ENCODE measurements around the gene ZNF30.
A peak's percentile ranks its signal among the peaks of the same experiment; 100 is the strongest.
"Not testable (repeated sequence)": the region's sequence is repeated elsewhere in the genome, so short reads cannot be mapped to it uniquely, and the experiment has no call there.

The ZNF30 gene

DNA sequence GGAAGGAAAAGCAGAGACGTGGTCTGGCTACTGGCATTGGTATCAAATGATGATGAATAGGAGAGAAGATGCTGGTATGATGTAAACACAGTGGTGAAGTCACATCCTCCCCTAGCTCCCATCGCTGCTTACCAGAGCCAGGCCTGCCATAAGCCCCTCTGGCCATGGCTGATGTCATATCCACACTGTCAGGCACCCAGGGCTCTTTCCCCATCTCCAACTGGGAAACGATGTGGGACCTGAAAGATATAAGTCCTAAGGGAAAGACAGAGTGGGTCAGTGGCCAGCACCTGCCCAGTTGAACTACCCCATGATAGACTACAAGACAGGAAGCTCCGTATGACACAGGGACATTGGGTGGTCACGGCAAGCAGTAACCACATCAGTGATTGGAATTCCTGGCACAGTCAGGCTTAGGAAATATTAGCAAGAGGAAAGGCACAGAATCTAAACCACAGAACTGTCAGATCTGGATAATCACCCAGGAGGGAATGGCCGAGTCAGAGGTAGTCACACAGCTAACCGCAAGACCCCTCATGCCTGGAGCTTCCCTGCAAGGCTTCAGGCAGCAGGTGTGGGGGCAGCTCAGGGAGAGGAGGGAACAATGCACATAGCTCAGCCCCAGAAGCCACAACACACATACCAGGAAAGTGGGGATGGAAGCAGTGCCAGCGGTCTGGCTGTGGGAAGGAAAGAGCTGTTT is 33.6 kb downstream of the ZNF30 start:
- DNase-seq, result peak; percentile 74

DNA sequence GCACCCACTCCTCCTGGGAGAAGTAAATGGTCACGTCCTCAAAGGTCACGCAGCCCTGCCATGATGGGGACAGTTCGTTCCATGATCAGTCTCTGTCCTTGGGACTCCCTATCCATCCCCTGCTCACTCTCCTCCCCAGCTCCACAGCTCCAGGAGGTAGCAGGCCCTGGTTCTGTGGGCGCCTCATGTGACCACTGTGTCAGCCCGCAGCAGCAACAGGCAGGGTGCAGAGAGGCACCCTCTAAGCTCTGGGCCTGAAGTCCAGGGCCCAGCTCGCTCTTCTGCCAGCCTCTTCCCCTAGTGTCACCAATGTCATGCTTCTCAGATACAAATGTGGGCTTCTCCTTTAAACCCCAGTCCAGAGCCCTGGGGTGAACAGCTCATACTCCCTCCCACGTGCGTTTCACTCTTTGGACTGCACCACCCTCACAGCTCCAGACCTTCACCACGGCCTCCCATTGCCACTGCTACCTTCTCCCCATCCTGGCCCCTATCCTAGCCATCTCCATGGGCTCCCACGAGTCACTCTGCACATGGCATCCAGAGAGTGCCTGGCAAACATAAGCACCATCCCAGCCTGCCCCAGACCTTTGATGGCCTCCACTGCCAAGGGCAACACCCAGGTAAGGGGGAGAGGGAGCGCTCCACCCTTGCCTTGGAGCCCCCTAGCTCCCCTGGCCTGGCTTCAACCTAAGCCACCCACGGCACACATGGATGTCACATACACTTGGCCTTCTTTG is 34.4 kb downstream of the ZNF30 start:
- no peak for DNase-seq

DNA sequence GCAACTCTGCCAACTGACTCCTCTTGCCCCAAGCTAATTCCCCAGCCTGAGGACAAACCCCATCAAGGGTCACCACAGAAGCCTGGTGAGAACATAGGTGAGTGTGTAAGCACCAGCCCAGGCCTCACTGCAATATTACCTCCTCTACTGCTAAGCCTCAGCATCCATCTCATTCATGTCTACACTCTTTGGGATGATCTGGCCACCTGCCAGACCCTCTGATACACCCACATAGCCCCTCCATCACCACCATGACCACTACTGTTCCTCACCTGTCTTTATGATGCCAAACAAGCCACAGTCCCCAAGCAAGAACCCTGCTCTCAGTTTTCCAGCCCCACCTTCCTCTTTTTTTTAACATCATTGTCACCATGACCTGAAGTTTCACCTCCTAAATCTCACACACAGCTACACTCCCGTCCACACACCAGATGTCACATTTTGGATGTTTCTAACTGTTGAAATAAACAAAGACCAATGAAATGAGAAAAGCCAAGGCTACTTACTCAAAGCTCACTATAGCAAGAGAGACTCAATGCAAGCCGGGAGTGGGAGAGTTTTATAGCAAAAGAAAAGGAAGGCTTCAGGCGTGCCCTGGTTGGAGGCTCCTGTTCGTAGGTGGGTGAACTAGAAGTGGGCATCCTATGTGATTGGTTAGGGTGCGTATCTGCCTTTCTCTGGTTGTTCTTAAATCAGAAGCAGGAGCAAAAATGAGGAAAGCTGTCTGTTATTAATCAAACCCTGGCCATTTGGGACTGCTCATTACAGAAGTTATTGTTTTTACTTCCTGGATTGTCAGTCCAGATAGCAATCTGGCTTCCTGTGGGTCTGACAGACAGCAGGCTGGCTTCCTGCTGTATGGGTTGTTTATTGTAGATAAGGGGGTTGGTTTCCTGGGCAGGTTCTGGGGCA is 35.3 kb downstream of the ZNF30 start:
- DNase-seq, result no peak

DNA sequence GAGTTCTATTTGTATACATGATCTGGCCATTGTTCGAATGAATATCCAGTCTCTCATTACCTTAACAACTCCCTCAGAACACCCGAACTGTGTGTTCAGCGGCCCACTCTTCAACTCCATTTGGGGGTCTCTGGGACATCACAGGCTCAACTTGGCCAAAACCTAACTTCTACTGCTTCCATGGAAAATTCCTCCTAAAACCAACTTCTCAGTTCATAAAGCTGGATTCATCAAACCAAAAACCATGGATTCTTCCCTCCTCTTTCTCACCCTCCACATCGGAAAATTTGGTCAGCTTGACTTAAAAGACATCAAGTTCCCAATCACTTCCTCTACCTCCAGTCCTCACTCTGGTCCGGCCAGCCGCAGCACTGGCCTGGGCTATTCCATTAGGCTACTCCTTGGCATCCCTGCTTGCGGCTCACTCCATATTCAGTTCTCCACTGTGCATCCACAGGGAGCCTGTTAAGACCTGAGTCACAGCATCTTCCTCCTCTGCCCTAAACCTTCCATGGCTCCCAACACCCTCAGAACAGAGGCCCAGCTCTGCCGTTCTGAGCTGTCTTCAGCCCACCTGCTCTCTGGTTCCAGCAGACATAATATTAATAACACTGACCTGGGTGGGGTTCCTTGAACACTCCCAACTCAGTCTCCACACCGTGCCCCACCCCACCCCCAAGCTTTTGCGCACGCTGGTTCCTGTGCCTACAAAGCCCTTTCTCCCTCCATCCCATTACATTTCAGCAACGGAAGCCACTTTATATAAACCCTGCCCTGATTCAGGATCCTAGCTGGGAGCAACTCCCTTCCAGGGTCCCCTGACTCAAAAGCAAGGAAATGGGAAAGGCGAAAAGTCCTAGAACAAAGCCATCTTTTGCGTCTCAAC is 36.2 kb downstream of the ZNF30 start:
- DNase-seq, result no peak

DNA sequence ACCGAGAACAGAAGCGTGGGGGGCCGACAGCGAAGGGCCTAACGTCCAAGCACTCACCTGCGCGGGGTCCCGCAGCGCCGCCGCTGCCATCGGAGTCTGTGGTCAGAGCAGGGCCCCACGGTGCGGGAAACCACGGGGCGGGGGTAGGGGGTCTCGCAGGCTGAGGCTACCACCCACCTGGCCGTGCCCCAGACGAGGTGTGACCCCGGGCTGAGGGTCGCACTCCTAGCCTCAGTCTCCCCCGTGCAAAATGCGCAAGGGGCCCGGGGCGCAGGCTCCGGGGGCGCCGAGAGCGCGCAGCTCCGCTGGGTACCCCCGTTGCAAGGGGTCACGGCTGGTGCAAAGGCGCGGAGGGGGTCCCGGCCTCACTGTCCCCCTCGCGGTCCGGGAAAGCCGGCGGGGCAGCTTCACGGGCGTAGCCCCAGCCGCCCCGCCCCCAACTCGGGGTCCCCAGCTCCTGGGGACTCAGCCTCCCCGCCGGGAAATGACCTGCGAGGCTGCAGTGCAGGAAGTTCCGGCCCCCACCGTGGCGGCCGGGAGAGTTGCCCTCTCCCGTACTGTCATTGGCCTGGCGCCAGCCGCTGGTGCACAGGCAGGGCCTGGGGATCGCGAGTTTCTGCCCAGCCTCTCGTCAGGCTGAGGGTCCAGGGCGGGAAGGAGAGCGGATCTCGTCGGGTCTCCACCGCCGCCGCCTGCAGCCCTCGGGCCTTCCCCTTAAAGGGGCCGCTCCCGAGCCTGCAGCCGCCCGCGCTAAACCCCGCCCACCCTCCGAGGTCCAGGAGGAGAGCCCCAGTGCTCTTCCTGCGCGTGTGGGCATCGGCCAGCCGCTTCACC is 37.1 kb downstream of the ZNF30 start, which contains the start of gene ZNF792:
Gene ZNF792 (minus strand): TSS at position 657 of the 834 bp plus-strand sequence. CDS start 567 bp downstream, at position 90.
- peak; percentile 48 for DNase-seq

DNA sequence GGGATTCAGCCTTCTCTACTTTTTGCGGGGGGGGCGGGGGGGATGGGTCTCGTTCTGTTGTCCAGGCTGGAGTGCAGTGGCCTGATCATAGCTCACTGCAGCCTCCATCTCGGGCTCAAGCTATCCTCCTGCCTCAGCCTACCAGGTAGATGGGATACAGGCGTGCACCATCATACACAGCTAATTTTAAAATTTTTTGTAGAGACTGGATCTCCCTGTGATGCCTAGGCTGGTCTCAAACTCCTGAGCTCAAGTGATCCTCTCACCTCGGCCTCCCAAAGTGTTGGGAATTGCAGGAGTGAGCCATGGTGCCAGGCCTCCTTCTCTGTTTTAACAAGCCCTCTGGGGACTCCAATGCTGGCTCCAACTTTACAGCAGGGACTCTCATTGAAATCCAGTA is 37.9 kb downstream of the ZNF30 start:
- no peak for DNase-seq

DNA sequence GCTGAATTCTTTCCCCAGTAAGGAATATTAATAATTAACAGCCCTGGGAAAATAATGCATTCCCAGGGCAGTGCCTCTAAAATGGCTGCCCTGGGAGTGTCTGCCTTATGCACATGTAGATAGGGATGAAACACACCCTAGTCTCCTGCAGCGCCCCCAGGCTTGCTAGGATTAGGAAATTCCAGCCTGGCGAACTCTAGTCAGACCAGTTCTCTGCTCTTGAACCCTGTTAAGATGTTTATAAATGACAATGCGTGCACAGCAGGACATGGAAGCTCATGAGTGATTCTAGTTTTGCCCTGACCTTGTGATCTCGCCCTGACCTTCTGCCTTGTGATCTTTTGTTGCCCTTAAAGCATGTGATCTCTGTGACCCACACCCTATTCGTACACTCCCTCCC is 38.8 kb downstream of the ZNF30 start:
- not testable (repeated sequence) for DNase-seq

DNA sequence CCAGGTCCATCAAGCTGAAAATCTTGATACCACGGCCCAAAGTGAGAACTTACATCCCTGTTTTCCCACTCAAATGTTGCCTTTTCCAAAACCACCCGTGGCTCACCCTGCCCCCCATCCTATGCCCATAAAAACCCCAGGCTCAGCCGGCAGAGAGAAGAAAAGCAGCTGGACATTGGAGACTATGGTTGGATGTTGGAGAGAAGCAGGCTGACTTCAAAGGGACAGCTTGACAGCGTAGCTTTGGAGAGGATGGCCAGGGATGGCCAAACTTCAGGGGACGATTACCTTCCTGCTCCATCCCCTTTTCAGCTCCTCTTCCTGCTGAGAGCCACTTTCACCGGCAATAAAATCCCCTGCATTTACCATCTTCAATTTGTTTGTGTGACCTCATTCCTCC is 40.8 kb downstream of the ZNF30 start:
- DNase-seq, result no peak

DNA sequence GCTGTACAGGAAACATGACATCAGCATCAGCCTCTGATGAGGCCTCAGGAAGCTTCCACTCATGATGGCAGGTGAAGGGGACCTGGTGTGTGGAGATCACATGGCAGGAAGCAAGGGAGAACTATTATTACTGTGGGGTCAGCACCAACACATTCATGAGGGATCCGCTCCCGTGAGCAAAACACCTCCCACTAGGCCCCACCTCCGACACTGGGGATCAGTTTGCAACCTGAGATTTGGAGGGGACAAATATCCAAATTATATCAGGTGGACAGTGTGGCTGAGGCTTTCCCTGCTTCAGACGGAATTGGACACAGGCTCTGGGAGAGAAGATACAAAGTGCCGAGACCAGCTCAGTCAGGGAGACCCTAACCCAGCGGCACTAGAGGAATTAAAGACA is 43.0 kb downstream of the ZNF30 start:
- DNase-seq, result no peak

DNA sequence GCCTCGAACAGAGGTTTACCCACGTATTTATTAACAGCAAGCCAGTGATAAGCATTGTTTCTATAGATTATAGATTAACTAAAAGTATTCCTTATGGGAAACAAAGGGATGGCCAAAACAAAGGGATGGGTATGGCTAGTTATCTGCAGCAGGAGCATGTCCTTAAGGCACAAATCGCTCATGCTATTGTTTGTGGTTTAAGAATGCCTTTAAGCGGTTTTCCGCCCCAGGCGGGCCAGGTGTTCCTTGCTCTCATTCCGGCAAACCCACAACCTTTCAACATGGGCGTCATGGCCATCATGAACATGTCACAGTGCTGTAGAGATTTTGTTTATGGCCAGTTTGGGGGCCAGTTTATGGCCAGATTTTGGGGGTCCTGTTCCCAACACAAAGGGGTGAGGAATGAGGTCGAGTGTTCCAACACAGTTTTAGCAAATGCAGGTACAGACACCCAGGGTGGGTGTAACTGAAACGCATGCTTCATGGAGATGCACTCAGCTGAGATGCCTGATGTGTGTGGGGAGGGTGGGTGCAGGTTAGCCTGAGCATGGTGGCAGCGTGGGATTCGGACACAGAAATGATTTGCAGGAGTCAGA is 43.6 kb downstream of the ZNF30 start:
- DNase-seq, result not testable (repeated sequence)

DNA sequence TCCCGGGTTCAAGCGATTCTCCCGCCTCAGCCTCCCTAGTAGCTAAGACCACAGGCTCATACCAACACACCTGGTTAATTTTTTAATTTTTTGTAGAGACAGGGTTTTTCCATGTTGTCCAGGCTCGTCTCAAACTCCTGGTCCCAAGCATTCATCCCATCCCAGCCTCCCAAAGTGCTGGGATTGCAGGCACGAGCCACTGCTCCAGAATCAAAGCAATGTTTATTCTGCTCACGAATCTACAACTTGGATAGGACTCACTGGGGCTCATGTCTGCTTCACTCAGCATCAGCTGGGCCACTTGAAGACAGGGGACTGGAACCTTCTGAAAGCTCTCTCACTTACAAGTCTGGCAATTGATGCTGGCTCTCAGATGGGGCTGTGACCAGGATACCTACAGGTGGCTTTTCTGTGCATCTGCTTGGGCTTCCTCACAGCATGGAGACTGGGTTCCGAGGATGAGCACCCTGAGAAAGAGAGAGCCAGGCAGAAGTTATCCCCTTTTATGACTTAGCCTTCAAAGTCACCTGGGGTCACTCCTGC is 45.5 kb downstream of the ZNF30 start:
- DNase-seq, result no peak

DNA sequence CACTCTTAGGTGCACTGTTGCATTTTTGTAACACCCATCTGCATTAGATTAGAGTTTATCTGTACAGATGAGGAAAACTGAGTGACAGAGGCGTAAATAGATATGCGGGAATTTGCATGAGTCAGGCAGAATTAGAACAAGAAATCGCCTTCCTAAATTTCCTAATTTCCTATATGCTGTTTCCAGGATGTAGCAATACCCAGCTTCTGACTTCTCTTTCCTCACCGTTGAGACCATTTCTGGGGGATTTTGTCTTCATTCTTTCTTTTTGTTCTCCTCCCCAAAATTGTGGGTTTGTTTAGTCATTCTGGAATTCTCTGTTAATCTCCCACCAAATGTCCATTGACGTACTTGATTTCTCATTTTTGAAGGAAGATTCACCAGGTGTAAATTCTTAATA is 47.9 kb downstream of the ZNF30 start:
- DNase-seq, result peak; percentile 6

DNA sequence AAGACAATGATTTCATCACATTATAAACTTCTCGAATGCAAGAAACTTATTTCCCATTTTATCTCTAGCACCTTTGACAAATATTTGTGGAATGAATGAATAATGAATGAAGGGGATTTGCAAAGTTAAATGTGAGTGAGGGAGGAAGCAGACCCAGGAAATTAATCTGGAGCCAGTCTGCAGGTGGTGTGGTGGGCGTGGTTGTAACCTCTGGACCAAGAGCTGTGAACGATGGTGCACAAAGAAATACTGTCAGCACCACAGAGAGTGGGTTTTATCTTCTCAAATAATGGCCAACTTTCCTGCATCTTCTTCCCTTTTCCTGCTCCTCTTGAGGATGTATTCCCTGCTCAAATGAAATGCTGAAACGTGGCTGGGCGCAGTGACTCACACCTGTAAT is 48.4 kb downstream of the ZNF30 start:
- no peak for DNase-seq

DNA sequence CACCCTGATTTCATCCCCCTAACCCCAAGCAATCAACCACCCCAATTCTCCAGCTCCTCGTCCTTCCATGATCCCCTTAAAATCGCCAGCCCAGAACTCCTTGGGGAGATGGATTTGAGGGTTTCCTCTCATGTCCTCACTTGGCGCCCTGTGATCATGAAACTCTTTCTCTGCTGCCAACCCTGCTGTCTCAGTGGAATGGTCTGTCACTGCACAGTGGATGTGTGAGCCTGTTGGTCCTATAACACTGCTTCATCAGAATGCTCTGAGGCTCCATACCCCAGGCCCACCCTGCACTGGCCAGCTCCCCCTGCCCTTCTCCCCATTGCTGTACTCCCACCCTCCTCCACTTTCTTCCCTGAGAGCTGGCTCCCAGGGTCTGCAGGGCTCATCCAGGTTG is 49.9 kb downstream of the ZNF30 start:
- no peak for DNase-seq

DNA sequence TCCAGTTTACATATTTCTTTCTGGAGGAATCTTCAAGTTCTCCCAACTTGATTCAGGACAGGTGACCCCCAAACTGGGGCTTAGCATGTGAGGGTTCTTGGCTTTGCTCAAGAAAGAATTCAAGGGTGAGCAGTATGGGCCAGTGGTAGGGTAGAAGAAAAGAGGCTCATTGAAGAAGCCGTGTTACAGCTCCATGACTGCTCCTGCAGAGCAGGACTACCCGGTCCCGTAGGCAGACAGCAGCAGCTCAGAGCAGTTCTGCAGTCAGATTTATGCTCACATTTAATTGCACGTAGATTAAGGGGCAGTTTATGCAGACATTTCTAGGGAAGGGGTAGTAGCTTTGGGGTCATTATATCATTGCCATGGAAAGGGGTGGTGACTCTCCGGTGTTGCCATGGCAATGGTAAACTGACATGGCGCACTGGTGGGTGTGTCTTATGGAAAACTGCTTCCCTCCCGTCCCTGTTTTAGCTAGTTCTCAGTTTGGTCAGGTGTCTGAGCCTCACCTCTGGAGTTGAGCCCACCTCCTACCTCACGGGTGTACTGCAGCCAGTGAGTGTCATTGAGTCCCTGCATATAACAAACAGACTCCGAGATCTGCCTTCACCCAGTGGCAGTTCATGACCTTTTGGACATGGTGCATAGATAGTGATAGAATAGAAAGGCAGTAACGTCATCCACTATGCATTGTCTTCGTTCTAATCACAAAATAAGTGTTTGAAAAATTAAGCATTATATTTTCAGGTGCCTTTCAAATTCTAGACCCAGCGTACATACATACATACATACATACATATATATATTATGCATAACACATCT is 53.3 kb downstream of the ZNF30 start:
- DNase-seq, result no peak

DNA sequence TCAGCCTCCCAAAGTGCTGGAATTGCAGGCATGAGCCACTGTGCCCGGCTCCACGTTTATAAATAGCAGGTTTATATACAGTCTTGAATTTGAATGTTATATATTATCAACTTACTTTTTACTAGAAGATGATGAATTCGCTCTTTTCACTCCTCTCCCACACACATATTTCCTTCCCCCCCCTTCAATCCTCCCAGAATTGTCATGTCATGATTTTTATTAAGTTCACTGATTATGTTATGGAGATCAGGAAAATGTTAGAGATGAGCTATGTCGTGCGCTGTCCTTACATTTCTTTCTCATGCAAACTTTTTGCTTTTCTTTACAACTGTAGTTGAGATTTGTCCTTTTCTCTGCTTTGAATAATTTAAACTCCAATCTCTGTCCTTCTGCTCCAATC is 55.6 kb downstream of the ZNF30 start:
- DNase-seq, result no peak

DNA sequence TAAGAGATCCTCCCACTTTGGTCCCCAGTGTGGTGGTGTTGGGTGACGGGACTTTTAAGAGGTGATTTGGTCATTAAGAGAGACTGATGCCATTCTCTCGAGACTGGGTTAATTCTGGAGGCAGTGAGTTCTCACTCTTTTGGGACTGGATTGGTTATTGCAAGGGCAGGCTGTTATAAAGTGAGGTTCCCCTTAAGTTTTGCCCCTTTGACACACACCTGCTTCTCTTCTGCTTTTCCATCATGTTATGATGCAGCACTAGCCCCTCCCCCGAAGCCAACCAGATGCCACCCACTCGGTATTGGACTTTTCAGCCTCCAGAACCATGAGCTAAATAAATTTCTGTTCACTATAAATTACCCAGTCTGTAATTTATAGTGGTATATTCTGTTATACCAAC is 57.1 kb downstream of the ZNF30 start:
- DNase-seq, result no peak

DNA sequence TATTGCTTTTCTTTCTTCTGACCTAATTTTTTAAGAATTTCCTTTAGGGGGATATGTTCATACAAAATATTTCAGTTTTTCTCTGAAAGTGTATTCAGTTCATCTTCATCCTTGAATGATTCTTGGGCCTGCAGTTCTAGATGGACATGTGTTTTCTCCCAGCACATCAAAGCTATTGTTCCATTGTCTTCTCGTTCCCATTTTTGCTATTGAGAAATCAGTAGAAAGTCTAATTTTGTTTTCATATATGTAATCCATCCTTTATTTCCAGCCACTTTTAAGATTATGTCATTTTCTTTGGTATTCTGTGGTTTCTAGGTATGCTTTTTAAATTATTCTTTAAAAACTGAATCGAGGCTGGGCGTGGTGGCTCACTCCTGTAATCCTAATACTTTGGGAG is 57.6 kb downstream of the ZNF30 start:
- no peak for DNase-seq

DNA sequence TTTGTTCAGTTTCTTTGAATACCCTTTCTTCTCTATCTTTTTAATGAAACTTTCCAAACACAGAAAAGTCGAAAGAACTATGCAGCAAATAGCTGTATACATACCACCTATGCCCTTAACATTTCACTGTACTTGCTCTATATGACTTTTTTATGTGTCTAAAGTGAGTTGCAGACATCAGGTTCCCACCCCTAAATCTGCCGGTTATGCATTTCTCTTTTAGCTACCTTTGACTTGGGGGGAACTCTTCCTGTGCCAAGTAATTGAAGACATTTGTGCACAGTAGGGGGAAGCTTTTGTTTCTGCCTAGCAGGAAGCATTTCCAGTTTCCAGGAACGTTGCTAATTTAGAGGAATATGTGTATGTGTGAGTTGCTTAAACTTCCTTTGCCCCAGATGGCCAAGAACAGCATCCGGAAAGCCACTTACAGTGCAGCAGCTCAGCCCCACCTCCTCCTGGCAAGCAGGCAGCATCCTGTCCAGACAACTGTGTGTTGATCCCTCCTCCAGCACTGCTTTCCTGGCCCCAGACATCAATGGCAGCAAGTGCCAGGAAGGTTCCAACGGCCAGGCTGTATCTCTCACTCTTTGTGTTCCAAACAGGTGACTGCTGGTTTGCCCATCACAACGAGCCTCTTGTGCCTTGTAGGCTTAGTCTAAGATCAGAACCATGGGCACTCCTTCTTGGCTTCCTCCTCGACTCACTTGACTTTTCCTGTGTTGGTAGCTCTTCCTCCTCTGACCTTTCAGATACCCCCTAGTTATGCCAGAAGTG is 58.7 kb downstream of the ZNF30 start:
- no peak for DNase-seq
